Midbrain (tissue), 1 donor: ENCODE results near the gene IGF2BP2.

Experiments
- DNase-seq: peaks from one replicate; lab custom pipeline; 2025; lab: John Stamatoyannopoulos, UW

Gene IGF2BP2

DNA sequence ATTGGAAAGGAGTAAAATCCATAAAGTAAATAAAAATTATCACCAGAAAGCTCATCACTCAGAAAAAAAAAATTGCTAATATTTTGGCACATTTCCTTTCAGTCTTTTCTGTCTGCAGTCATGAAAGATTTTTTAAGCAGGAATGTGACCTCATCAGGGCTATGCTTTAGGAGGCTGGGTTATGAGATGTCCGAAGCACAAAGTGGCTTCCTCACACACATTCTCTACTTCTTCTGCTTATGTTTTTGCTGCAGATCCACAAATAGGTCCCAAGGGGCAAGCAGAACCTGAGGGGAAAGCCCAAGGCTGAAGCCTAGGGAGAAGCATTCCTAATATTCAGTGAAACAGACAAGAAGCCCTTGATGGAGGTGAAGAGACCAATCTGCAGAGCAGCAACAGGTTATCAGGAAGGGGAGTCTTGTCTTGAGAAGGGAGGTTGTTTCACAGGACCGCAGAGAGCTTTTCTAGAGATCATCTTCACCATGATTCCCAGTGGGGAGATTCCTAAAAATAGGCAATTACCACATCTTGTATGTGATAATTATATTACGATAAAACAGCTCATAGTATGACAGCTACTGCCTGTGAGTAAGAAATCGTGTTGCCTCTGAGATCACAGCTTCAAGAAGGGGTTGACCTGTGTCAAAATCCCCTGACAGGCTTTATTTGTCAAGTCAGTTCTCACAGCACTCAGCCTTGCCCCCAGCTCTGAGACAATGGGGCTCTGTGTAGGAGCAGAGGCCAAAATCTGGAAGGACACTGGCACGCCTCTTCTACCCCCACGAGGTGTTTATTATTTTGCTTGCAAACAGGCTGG, 60.5 kb downstream of the IGF2BP2 start:
- no peak for DNase-seq

DNA sequence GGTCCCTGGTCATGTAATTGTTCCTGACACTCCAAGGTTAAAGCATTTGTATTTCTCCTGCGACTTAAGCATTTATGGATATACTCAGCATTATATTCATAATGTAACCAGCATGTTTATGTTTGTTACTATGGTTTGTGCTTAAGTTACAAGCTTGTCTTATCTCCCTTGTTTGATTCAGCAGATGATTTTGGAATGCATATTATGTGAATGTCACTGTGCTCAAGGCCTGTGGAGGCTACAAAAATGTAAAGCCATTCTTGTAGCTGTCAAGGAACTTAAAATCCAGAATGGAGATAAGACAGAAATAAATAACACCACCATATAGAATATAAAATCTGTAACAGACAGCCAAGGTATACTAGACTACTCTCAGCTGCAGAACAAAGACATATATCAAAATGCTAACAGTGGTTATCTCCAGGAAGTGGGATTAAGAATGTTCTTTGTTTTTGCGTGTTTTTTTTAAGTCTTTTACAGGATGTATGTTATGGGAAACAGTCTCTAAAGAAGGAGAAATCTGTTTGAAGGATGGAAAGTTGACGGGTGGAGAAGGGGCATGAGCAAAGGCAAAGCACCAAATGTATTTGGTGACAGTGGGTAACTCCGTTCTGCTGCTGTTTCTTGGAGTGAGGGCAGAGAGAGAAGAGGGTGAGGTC, 61.4 kb downstream of the IGF2BP2 start:
- DNase-seq = no peak

DNA sequence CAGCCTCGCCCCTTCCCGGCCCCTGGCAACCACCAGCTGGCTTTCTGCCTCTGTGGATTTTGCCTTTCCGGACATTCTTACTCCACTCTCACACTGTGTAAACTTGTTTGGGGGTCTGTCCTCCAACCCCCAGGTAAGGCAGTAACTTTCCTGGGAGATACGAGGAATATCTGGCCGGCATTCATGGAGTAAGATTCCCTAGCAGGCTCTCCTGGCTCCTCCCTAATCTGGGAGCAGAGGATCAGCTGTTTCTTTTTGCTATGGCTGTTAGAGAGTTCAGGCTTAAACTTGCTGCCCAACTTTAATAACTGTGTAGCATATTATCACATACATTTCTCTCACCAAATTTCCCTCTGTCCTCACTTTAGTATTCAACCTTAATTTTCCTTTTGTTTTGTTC, 64.3 kb downstream of the IGF2BP2 start:
- DNase-seq = no peak

DNA sequence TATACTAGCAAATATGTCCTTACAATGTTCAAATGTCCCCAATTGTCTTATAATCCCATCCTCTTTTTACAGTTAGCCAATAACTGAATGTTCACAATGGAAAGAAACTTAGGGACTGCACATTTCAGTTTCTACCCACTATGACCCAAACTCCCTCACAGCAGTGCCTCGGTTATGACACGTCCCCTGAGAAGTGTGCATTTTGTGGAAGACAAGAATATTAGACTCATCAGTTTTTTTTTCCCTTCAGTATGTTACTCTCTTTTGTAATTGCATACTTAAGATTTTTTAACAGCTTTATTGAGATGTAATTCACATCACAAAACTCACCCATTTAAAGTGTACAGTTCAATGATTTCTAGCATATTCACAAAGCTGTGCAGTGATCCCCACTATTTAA, 64.8 kb downstream of the IGF2BP2 start:
- DNase-seq = no peak

DNA sequence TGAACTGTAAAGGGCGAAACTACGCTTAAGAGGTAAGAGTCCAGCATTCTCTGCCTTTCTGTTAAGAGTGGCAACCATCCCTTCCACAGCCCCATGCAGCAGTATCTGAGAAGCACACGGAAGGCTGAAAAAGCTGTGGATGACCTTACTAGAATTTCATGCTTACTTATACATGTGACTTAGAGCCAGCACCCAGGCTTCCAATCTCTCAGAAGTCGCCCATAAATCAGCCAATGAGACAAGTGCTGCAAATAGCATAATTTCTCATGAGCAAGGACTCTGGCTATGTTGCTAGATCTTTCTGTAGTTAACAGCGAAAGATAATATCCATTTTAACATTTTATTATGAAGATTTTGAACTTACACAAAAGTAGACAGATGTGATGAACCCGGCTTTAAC, 65.3 kb downstream of the IGF2BP2 start:
- no peak for DNase-seq

DNA sequence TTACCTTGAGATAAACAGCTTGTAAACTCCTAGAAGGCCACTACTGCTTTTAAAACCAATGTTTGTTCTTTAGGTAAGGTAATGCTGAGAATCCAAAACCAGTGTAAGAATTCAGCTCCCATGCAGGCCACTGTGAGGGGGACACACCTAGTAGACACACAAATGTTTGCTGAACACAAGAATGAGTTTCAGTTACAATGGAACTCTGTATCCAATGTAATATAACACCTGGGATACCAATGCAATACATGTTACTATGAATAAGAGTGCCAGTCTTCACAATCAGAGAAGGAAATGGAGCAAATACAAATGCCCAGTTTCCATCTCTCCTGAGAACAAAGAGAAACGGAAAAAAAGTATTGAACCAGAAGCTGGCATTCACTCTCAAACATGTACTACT, 65.9 kb downstream of the IGF2BP2 start:
- DNase-seq = no peak

DNA sequence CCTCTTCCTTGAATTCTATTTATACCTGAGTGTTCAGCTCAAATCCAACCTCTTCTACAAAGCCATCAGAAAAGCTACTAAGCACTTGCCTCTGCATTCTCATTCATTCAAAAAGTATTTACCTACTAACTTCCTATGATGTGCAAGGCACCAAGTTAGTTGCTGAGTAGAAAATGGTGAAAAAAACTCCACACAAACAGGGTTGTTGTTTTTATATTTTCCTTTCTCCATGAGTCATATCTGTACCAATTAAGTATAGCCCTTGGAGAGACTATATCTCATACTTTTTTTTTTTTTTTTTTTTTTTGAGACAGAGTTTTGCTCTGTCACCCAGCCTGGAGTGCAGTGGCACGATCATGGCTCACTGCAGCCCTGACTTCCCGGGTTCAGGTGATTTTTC, 67.7 kb downstream of the IGF2BP2 start:
- DNase-seq = no peak

DNA sequence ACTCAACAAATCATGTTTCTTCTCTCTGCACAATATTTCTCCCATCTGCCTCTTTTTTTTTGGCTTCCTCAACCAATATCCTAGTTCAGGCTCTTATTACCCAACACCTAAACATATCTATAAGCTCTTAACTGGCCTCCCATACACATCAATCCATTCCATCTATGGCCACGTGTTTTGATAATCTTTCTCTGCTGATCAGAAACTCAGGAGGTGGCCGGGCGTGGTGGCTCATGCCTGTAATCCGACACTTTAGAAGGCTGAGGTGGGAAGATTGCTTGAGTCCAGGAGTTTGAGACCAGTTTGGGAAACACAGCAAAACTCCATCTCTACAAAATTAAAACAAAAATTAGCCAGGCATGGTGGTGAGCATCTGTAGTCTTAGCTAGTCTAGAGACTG, 68.4 kb downstream of the IGF2BP2 start:
- no peak for DNase-seq

DNA sequence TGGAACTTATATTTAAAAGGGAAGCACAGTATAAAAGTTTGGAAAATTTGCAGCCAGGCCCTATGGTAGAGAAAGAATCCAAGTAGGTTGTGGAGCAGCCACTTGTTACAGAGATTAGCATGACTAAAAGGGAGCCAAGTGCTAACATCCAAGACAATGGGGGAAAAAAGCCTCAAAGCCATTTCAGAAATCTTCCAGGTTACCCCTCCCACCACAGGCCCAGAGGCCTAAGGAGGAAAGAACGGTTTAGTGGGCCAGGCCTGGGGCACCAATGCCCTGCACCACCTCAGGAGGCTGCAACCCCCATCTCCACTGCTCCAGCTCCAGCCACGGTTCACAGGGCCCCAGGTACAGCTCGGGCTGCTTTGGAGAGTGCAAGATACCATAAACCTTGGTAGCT, 69.9 kb downstream of the IGF2BP2 start:
- DNase-seq = no peak

DNA sequence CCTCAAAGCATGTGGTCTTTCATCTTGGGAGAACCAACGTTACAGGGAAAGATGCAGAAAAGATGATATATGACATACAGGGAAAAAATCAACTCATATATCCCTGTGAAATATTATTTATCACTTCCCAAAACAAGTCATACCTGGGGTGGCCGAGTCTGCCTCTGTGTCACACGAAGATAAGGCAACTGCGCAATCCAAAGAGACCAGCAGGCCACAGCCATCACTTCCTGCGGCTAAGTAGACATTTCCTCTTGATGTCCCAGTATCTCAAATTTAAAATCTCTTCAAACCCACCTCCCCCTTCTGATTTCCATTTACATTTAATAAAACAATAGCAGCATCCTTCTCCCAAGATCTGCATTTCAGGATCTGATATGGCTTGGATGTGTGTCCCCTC, 71.5 kb downstream of the IGF2BP2 start:
- no peak for DNase-seq

DNA sequence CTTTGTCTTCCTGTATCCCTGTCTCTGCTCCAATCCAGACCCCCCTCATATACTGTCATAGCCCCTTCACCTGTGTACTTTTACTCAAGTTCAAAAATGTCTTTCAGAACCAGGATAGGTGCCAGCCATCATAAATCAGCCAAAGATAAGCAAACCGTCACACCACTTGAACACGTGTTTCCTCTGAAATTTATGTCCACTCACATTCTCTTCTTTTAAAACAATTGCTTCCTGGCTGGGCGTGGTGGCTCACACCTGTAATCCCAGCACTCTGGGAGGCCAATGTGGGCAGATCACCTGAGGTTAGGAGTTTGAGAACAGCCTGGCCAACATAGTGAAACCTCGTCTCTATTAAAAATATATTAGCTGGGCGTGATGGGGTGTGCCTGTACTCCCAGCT, 74.1 kb downstream of the IGF2BP2 start:
- DNase-seq = no peak

DNA sequence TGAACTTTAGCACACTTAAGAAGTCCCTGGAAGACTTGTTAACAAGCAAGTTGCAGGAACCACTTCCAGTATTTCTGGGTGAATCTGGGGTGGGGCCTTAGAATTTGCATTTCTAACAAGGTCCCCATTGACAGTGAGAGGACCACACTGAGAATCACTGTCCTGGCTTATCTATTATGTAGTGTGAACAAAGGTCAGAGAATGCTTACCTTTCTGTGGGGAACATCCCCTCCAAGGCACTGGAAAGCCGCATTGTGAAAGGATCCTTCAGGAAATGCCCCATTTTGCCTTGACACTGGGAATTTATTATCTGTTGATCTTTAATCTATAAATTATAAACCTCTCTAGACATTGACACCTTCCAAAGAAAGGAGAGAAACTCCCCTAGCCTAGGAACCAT, 74.8 kb downstream of the IGF2BP2 start:
- no peak for DNase-seq

DNA sequence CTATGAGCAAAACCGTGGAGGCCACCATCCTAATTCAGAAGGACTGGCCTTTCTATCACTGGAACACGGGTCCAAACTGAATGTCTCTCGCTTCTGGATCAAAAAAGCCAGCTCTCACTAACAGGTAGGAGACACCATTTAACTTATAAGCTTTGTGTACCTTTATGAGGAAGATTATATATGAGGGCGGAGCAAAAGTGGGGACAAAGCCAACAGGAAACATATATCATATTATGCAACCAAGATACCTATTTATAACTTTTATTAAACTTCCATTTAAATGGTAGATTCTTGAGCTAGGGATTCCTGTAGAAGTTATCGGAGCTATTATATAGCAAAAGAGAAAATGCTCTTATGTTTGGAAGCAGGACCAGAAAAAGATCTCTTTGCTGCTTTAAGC, 78.4 kb downstream of the IGF2BP2 start:
- DNase-seq = no peak

DNA sequence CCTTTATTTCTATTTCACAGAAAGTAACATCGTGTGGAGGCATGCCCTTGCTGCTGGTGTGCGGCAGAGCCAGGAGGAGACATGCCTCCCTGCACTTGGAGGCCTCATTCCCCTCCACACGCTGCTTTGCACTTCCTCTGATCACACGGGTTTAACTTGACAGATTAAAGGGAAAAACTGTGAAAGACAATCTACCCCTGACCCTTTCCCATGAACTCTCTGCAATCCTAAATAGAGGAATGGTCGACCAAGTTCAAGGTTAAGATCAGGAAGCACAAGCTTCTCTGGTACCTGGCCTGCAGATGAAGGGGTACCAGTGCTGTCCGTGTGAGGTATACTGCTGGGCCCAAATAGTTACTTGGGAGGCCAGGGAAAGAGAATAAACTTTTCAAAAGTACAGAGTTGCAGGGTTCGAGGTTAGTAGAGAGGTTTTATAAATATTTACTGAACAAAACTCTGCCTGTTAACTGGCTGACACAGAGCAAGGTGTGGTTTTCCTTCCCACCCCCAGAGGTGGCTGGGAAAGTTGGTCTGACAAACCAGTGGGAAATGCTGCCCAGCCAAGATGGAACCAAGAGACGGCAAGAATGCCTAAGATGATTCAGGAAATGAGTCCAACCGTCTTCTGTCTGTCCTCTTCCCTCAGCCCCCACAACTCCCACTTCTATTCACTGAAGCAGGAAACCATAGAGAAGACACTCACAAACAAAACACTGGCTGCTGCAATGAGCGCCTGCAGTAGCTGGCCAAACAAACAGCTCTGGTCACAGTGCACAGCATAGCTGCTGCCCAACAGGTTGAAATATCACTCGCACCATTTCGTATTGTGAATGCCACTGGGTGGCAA, 79.6 kb downstream of the IGF2BP2 start:
- no peak for DNase-seq

DNA sequence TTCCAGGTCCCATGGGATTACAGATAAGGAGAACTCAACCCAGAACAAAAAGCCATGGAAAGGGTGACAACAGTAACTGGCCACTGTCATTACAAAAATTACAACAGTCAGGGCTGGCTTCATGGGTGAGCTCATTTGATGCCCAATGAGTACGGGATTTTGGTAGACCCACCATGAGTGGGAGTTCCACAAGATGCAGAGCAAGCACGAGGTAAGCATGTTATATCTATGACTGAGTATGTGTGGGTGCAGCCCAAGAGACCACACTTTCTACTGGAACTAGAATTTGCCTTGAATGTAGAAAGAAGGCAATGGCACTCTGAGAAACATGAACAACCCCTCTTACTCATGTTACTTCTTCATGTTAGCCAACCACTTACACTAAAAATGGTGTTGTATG, 83.3 kb downstream of the IGF2BP2 start:
- DNase-seq = no peak

DNA sequence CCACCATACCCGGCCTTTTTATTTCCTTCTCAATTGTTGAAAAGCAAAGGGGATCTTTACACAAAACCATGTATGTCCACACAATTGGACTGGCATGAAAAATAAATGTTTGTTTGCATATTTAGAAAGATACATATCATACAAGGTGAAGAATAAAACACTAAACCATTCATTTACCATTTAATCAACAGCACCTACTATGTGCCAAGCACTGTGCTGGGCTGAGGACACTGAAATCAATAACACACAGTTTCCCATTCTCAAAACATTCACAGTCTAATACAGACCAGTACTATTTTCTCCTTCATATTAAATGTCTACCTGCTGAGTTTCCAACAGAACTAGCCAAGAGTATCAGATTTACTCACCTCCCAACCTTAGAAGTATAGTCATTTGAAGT, 84.7 kb downstream of the IGF2BP2 start:
- no peak for DNase-seq

DNA sequence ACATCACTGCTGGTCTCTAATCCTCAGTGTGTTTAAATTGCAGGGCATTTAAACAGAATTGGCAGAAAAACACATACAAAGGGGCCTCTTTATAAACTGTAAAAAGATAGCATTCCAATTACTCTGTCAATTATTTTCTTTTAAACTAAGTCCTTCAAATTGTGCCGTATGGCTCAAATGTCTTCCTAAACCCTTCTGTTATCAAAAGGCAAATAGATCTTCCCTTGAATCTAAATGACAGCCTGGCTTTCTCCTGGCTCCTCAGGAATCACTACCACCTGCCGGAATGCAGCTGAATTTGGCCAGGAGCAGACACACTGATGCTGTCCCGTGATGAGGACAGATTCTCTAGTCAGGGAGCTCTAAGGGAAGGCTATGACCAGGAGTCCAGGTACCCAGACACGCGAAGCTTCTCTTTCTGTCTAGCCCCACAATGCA, 85.6 kb downstream of the IGF2BP2 start:
- no peak for DNase-seq

DNA sequence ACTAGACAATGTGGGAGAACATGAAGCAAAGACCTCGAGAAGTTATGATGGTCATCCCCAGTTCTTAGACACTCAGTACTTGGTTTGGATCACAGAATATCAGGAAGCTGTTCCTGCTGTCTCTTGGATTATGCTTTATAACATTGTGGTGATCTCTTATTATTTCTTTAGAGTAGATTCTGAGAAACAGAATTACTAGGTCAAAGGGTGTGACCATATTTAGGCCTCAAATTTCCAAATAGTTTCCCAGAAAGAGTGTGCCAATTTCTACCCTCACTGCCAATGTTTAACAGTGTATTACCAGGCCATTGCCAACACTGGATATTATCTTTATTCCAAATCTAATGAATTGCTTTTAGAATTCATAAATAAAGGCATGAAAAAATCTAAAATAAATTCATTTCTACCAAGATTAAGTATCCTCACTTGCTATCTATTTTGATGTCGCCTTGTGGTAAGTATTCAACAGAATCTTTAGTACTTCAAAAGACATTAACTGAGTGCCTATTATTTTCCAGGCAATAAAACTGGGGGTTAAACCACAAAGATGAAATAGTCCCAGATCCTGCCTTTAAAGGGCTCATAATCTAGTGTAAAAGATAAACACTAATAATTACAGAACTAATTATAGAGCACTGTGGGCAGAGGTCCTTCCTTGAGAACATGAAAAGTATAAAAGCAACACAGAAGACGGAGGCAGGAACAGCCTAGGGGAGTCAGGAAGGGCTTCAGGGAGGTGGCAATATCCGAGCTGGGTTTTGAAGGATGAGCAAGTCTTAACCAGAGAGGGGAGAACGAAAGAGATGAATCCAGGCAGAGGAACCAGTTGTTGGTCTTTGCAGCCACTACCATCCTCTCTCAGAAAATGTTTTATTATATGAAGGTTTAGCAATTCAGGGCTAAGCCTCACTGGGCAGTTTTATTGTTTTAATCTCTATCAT, 86.8 kb downstream of the IGF2BP2 start:
- no peak for DNase-seq

DNA sequence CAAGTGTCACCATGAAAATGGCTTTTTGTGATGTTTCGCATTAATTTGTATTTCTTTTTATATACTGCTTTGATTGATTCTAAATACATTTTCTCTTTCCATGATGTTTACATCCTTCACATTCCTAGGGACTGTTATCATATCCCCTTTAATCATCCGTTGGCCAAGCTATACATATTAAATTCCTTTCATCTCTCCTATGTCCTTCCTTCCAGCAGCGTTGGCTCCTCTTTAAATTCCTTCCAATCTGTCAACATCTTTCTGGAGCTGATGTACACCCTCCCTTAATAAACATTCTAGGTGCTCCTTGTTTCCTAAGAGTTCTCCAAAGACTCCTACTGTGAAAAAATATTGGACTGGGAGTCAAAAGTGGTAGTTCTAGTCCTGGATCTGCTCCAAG, 87.8 kb downstream of the IGF2BP2 start:
- no peak for DNase-seq

DNA sequence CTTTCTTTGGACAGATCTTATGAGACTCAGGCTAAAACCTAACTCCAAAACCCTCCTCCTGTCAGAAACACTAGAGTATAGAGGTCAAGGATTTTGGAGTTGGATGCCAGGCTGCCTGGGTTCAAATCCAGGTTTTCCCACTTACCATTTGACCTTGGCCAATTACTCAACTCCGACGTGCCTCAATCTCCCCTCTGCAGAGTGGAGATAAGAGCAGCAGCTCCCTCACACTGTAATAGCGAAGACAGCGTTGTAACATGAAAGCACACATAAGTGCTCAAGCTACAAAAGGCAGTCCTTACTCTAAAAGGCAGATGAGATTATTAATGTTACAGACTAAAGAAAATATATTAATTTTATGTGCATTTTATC, 90.1 kb downstream of the IGF2BP2 start:
- no peak for DNase-seq

DNA sequence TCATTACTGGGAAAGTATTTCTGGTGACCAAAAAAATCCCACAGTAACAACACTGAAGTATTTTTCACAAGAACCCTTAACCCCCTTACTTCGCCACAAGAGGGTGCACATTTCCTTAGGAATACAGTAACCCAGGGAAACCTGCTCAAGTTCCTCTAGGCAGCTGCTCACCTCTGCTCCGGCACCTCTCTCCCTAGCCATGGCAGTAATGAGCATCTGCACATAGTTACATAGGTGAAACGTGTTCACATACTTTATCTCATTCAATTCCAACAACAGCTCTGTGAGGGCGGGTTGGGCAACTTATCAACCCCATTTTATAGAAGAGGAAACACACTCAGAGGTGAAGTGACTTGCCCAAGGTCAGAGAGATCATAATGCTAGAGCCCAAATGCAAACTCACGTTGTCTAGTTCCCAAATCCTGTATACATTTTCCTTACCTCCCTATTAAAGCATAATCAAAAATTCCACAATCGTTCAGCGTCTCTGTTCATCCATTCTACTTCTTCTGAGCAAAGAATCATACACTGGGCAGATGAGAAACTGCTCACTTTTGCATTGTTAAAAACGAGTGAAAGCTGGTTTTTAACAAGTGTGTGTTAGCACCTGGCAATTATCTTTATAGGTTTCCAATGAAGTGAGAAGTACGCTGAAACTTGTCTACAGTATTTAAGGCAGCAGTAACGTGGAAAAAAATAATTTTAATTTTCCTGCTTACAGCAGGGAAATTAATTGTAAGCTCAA, 90.7 kb downstream of the IGF2BP2 start:
- DNase-seq = peak; percentile 0
